HG03565 (cell line): Measurements from ENCODE around the gene ARHGAP26.
"Not testable (repeated sequence)": the region's sequence is repeated elsewhere in the genome, so short reads cannot be mapped to it uniquely, and the experiment has no call there.

Experiments used
- ATAC-seq: cut with Tn5 transposase; IDR thresholded peaks from one replicate; pipeline ENCODE4 v1.9.1; 2021; ENCODE audit warnings: mild to moderate bottlenecking, moderate library complexity; ENCODE audit not compliant: unreplicated experiment

ARHGAP26 gene

DNA sequence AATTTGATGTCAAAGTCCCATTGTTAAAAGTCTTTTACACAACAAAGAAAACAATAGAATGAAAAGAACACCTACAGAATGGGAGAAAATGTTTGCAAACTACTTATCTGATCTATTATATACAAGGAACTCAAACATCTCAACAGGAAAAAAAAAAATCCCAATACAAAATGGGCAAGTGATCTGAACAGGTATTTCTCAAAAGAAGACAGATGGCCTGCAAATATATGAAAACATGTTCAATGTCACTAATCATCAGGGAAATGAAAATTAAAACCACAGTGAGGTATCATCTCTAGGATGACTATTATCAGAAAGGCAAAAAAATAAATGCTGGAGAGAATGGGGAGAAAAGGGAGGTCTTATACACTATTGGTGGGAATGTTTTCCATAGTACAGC, 301.8 kb downstream of the ARHGAP26 start:
- ATAC-seq: no peak

DNA sequence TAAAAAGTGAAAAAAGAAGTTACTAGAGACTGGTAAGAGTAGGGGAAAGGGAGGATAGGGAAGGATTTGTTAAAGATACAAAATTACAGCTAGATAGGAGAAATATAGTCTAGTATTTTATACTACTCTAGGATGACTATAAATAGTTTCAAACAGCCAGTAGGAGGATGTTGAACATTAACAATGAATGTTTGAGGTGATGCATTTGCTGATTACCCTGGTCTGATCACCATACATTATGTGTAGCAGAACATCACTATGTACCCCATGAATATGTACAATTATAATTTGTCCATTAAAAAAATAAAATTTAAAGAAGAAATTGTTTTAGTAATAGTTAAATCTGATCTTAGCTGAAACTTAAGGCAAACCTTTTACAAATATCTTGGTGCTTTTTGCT, 302.6 kb downstream of the ARHGAP26 start:
- ATAC-seq: no peak

DNA sequence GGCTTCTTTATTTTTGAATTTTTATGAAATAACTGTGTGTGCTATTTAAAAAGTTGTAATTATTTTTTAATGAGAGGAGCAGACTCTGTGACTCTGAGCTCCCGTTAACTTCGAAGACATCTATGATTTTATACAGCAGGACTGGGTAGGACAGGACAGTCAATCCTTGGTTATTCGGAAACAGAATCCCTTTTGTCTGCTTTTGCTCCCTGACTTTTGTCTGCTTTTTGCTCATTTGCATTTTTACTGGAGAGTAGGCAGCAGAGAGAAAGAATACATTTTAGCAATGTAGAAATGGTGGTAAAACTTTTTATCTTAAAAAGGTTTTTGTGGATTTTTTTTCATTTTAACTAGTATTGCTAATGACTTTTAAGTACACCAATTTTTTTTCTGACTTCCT, 303.6 kb downstream of the ARHGAP26 start:
- no peak for ATAC-seq

DNA sequence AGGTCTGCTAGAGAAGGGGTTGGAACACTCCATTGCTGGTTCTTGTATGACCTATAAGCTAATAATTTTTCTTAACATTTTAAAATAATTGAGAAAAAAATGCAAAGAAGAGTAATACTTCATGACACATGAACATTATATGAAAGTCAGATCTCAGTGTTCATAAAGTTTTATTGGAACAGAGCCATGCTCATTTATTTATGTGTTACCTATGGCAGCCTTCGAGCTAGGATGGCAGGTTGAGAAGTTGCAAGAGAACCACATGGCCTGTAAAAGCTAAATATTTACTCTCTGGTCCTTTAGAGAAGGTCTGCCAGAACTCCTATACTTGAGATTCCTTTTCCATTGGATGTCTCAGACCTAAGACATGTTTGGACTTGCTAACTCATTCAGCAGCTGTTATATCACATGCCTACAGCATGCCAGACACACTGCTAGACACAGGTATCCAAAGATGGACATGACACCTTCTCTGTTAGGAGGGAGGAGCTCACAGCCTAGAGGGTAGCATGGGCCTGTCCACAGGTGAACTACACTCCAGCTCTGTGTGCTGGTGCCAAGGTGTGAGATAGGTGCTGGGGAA, 304.3 kb downstream of the ARHGAP26 start:
- ATAC-seq: no peak

DNA sequence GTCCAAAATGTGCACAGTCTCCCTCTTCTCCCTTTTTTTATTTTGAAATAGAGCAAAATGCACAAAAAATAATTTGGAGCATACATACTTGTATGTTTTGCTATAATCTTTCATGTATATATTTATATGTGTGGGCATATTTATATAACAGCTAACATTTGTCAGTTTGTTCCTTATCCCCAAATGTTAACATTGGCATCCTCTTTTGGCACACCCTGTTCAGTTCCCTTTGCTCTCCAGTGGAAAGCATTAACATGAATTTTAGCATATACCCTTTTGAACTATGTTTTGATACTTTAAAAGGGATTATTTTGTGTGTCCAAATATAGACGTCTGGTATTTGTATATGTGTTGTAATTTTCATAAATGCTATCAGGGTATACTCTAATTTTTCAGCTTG, 306.2 kb downstream of the ARHGAP26 start:
- no peak for ATAC-seq

DNA sequence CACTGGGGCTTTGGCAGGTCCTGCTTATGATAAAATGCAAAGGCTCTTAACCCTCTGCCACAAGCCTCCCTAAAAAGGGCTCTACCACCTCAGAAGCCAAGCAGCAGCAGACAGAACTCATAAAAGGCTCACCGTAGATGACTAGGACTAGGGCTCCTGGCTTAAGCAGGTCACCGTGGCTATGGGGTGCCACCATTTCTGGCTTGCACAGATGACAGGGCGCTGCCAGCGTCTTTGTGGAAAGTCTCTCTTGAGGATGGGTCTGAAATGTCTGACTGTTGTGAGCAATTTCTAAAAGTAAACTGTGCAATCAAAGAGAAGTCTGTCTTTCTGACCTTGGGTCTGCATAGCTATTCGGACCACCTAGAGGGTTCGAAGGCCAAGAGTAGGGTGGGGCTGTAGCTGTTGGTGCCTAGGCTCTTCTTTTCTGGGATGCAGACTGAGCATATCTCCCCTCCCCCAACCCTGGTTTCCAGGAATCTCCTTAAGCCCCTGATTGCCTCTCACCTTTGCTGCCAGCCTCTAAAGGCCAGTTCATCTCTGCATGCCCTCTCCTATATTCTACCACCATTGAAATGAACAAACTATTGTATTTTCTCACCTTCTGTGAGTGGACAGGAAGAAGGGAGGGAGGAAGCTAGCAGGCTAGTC, 307.4 kb downstream of the ARHGAP26 start:
- no peak for ATAC-seq

DNA sequence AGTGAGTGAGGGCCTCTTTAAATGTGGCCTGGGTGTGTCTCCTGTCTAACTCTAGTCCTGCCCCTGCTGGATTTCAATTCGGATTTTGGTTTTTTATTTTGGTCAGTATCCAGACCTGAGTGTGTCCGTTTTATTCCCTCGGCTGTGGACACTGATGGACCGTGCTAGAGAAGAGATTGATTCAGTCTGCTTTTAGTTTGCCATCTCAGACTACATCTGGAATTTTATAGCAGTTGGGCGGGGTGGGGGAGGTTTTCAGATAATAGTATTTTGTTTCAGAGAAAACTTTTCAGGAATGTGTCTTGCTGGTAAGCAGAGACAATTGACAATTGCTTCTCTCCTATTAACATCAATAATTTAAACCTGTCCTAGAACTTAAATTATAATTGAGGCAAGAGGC, 308.1 kb downstream of the ARHGAP26 start:
- ATAC-seq: no peak

DNA sequence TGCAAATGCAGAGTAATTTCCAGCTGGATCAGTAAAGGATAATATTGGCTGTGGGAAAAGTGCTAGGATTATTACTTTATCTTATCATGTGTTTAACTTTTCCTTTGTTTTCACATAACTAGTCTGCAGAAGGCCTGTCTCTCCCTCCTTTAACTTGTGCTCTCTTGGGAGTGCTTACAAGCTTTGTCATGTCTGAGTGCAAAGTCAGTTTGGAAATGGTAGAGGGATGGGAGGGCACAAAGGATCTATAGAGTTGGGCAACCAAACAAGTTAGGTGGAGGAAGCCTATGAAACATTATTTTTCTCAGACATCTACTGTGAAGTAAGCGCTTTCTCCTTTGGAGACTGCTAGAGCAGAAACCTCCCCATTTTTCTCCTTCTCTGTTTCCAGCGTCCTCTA, 308.8 kb downstream of the ARHGAP26 start:
- ATAC-seq: no peak

DNA sequence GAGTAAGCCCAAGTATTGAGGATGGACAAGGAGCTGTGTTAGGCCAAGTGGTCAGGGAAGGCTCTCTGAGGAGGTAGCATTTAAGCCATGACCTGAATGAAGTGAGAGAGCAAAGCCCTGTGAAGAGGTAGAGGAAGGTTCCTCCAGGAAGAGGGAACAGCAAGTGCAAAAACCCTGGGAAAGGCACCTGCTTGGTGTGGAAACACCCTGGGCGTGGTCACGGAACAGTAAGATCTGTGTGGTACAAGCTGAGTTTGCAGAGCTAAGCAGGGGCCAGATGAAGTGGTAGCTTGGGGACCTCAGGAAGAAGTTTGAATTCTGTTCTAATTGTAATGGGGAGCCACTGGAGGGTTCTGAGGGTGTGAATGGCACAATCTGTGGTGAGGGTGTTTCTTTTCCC, 310.2 kb downstream of the ARHGAP26 start:
- no peak for ATAC-seq

DNA sequence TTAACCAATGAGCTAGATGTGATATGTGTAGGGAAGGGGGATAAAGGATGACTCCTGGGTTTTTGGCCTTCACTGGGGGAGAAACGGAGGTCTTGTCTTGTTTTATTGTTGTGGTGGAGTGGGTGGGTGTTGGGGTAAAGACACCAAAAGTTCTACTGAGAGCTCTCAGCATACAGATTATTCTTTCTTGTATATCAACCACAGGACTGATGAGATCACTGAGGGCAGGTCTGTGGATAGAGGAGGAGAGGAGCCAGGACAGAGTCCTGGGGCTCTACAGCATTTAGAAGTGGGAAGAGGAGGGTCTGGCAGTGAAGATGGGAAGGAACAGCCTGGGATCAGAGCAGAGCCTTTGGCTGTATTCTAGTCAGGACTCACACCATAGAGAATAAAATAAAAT, 310.8 kb downstream of the ARHGAP26 start:
- no peak for ATAC-seq

DNA sequence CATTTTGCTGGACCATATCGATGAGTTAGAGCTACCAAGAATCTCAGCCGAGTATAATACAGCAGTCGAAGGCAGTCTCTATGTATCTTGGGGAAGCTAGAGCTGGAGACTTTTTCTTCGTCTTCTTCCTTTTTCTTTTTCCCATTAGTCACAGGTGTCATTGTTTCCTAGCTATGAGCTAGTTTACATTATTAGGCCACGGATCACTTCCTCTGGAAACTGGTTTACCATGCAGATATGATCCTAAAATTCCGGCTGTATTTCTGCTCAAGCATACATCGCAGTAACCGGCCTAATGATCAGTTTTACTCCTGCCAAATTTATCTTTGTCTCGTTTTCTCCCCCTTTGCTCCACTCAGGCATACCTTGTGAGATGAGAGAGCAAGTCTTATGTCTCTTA, 312.8 kb downstream of the ARHGAP26 start:
- ATAC-seq: no peak

DNA sequence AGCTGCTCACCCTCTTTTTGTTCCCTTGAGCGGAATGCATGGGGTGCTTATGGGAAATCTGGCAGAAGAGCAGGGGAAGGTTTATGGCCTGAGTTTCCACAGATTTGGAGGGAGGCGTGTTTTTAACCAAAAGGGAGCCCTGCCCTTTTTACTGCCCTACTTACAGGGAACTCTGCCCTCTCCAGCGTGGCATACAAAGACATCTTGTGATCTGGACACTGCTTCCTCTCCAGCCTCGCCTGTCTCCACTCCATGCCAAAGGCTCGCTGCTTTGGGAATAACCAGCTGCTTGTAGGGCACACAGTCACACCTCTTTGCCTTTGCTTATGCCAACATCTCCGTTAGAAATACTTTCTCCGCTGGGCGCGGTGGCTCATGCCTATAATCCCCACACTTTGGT, 314.2 kb downstream of the ARHGAP26 start:
- ATAC-seq: no peak

DNA sequence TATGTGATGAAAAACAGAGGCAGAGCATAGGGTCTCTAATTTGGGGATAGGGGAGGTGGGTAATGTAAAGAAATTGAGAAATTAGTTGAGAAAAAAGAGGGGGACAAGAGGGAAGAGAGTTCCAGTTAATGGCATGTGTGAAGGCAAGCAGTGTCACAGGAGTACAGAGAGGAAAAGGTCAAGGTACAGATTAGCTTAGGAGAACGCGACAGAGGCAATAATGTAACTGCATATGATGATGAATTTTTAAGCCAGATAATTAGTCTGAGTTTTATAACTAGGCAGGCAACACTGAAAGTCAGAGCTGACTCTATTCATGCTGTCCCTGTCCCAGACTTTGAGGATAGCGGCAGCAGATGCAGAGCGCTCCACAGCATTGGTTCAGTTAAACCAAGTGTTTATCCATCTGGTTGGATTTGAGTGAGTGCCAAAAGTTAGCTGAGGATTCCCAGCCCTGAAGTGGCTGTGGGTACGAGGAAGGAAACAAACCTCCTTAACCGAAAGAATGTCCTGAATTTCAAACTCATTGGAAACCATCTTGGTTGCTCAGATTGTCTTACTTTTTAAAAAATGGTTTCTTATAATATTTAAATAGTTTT, 315.2 kb downstream of the ARHGAP26 start:
- no peak for ATAC-seq

DNA sequence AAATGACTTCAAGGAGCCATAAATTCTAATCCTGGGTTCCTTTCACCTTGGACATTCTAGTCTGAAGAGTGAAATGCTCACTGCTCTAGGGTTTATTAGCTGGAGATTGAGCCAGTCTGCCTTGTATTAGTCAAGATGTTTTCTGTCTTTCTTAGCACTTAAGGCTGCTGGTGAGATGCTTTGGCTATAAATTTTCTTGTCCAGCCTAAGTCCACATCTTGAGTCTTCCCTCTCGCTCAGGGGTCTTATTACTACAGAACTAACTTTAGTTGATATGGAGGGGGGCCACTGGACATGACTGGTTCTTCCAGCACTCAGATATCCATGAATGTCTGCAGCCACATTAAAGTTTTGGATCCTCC, 316.4 kb downstream of the ARHGAP26 start:
- no peak for ATAC-seq

DNA sequence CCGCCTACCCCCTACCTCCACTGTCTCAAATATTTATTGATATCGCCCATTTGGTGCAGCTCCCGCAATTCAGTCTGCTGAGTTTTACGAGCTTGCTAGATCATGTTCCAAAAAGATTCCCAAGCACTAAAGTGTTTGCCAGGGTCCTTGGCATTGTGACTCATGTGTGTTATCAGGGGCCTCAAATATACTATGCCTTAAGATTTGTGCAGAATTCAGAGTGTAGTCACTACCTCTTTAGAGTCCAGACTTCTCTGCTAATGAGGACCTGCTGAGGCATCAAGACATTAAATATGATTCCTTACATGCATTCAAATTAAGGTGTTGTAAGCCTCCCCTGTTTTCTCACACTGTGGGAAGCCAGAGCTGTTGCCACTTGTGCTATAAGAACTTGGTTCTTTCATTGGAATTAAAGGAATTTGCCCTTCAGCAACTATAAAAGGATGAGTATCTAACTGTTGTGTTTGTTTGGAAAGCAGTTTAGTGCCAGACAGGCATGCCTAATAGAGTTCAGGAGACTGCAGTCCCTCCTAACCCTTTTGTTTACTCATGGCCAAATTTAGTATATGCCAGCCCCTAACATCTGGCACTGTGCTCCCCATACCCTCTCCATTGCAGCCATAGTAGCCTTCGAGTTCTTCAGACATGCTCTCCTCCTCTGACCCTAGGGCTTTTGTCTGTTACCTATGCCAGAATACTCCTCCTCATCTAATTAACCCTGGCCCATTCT, 316.9 kb downstream of the ARHGAP26 start:
- ATAC-seq: no peak

DNA sequence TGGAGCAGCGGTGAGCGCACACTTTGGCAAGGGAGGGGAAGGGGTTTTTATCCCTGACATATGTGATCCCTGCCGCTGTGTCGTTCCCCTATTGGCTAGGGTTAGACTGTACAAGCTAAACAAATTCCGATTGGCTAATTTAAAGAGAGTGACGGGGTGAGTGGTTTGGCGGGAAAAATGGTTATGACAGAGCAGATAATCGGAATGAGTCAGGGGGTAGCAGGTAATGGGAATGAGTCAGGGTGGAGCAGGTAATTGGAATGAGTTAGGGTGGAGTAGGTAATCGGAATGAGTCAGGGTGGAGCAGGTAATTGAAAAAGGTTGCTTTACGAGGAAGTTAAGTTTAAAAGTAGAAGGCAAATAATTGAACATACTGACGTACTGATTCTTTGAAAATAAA, 318.5 kb downstream of the ARHGAP26 start:
- not testable (repeated sequence) for ATAC-seq

DNA sequence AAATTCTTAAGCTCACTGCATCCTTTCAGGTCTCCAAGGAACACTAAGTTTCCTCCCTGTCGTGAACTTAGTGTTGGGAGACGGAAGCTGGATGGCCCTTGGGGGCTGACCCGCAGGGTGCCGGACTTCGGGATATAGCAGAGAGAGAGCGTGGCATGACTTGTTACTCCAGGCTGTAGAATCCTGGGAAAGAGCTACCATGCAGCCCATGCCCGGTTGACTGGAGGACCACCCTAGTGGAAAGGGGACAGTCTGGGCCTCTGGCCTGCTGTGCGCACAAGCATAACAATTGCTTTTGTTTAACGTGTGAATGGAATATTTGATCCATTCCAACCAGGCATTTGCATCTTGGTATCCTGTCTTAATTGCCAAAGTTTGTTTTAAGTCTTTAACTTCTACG, 319.9 kb downstream of the ARHGAP26 start:
- not testable (repeated sequence) for ATAC-seq

DNA sequence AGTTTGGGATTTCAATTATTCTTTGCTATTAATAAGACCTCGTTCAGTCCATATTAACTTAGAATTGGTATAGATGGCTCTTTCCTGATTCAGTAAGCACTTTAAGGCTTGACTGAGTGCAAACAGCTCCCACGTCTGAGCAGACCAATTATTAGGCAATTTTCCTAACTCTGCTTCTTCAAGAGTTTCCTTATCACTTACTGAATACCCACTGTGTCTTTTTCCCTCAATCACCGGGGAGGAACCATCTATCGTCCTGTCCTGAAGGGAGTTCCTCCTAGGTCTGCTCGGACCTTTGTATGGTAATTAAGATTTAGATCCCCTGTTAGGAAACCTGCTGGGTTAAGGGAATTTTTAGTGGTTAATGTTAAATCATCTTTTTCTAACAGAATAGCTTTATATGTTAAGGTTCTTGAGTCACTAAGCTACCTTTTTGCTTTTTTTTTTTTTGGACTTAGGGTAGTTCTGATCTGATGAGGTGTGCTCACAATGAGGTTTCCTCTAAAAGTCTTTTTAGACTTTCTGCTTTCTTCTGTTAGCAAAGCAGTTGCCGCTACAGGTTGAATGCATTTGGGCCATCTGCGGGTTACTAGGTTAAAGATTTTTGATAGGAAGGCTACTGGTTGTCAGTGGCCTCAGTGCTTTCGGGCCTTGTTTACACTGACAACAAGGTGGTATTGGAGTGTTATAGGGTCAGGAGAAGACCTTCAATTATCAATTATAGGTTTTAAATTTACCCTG, 322.7 kb downstream of the ARHGAP26 start:
- ATAC-seq: not testable (repeated sequence)

DNA sequence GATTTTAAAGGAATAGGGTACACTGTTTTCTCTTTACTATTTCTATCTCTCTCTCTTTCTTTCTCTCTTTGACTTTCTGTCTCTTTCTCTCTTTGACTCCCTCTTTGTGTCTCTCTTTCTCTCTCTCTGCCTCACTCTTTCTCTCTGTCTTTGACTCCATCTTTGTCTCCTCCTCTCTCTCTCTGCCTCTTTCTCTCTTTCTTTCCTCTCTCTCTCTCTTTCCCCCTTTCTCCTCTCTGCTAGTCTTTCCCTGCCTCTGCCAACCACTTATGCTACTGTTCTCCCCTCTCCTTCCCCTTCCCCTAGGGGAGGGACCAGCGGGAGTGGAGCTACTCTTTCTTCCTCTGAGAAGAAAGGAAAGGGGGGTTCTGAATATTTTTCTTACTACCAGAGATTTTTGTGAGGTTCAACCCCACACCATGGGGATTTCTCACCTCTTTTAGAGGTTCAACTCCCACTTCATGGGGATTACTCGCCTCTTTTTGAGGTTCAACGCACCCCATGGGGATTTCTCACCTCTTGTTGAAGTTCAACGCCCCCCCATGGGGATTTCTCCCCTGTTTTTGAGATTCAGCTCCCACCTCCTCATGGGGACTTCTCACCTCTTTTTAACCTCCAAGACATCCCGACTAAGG, 323.4 kb downstream of the ARHGAP26 start:
- ATAC-seq: no peak

DNA sequence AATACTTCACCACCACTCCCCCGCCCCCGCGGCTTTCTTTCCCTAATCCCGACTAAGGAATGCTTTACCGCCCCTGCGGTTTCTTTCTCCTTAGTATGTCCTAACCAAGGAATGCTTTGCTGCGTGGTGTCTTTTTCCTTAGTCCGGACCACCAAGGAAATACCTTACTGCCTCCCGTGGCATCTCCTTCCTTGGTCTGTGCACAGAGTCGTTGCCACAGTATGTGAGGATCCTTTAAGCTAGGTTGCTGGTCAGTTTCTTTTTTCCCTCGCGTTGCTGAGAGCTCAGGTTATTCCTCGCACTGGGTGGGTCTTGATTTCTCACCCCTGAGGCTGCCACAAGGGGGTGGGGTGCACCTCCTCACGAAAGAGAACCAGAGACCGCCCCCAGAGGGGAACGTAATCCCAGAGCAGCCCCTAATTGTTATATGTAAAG, 323.9 kb downstream of the ARHGAP26 start:
- no peak for ATAC-seq

DNA sequence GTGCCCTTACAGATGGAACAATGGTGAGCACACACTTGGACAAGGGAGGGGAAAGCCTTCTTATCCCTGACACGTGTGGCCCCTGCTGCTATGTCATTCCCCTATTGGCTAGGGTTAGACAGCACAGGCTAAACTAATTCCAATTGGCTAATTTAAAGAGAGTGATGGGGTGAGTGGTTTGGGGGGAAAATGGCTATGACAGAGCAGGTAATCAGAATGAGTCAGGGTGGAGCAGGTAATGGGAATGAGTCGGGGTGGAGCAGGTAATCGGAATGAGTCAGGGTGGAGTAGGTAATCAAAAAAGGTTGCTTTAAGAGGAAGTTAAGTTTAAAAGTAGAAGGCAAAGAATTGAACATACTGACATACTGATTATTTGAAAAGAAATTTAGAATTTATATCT, 324.4 kb downstream of the ARHGAP26 start:
- not testable (repeated sequence) for ATAC-seq
